GM19468 (cell line): ENCODE results near the gene LAMP1.
"Not testable (repeated sequence)": the region's sequence is repeated elsewhere in the genome, so short reads cannot be mapped to it uniquely, and the experiment has no call there.

Experiments
- ATAC-seq: cut with Tn5 transposase; IDR thresholded peaks from one replicate; pipeline ENCODE4 v1.9.1; 2021; ENCODE audit warnings: mild to moderate bottlenecking, moderate library complexity, moderate number of reproducible peaks; ENCODE audit not compliant: unreplicated experiment; ENCODE audit errors: extremely low read depth

LAMP1 gene

GRCh38 chr13:113324398-113324797, 27.4 kb downstream of the LAMP1 start:
- ATAC-seq: no peak

- no peak for ATAC-seq
These were observed 28.7 kb downstream of the LAMP1 start for GRCh38 chr13:113325779-113326178.

GRCh38 chr13:113327391-113327765, 30.3 kb downstream of the LAMP1 start:
- ATAC-seq: no peak

- ATAC-seq: no peak
These were observed 30.9 kb downstream of the LAMP1 start for GRCh38 chr13:113327766-113328471.

- no peak for ATAC-seq
These were observed 31.8 kb downstream of the LAMP1 start for GRCh38 chr13:113328851-113329250.

GRCh38 chr13:113329656-113330312, 32.7 kb downstream of the LAMP1 start:
- no peak for ATAC-seq

GRCh38 chr13:113332615-113333014, 35.6 kb downstream of the LAMP1 start:
- ATAC-seq: no peak

- ATAC-seq: no peak
These were observed 36.0 kb downstream of the LAMP1 start for GRCh38 chr13:113333076-113333475.

GRCh38 chr13:113337556-113337955, 40.5 kb downstream of the LAMP1 start:
- ATAC-seq: no peak

- ATAC-seq: no peak
These were observed 40.9 kb downstream of the LAMP1 start for GRCh38 chr13:113337976-113338375.

- ATAC-seq: no peak
These were observed 41.4 kb downstream of the LAMP1 start for GRCh38 chr13:113338451-113338850.

GRCh38 chr13:113342820-113343691, 46.0 kb downstream of the LAMP1 start:
- ATAC-seq: no peak

GRCh38 chr13:113343692-113343968, 46.6 kb downstream of the LAMP1 start:
- ATAC-seq: no peak

GRCh38 chr13:113345486-113345885, 48.4 kb downstream of the LAMP1 start:
- ATAC-seq: no peak

GRCh38 chr13:113347736-113348225, 50.7 kb downstream of the LAMP1 start:
- not testable (repeated sequence) for ATAC-seq

GRCh38 chr13:113348591-113348990, 51.6 kb downstream of the LAMP1 start:
- ATAC-seq: no peak

- ATAC-seq: no peak
These were observed 52.0 kb downstream of the LAMP1 start for GRCh38 chr13:113349050-113349449.

GRCh38 chr13:113349491-113349890, 52.5 kb downstream of the LAMP1 start:
- ATAC-seq: no peak

- ATAC-seq: no peak
These were observed 53.3 kb downstream of the LAMP1 start for GRCh38 chr13:113350065-113350937.

- no peak for ATAC-seq
These were observed 53.9 kb downstream of the LAMP1 start for GRCh38 chr13:113350938-113351335.
